NK-92 (cell line): ENCODE data around the gene SERF2.
"Not testable (repeated sequence)": the region's sequence is repeated elsewhere in the genome, so short reads cannot be mapped to it uniquely, and the experiment has no call there.

Experiments used
- DNase-seq: peaks from one replicate; lab custom pipeline; 2025; ENCODE audit not compliant: unreplicated experiment; lab: John Stamatoyannopoulos, UW

Gene SERF2

GRCh38 chr15:43793647-43794046 lies 1.5 kb downstream of the SERF2 start:
- no peak for DNase-seq

DNA sequence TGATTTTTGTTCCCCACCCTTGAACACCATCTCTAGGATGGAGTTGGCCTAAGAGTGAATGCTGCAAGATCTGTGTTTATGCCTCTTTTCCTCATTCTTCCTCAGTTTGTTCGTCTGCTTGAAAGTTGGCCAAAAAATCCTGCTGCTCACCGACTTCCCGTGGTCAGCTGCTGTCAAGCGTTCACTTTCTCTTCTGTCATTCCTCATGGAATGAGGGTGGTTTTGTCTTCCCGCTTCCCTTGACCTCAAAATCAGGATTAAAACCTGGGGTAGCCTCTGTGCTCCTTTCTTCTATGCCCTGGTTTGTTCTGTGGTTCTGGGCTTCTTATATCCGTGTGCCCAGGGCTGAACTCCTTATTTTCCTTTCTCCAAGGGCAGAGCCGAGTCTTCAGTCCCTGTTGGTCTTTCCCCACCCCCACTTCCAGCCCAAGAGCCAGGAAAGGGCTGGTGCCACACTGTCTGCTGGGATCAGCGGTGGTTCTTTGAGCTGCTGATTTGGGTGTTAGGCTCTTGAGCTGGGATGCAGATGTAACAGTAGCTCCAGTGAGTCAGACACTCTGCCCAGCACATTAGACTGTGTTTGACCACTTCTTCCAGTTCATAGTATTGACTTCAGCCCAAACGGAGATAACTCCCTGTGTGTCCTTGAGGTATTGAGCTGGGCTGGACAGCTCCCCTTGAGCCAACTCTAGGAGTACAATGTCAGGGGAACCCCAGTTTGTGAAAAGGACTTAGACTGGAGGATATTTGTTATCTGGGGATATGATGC lies 2.3 kb downstream of the SERF2 start:
- no peak for DNase-seq

DNA sequence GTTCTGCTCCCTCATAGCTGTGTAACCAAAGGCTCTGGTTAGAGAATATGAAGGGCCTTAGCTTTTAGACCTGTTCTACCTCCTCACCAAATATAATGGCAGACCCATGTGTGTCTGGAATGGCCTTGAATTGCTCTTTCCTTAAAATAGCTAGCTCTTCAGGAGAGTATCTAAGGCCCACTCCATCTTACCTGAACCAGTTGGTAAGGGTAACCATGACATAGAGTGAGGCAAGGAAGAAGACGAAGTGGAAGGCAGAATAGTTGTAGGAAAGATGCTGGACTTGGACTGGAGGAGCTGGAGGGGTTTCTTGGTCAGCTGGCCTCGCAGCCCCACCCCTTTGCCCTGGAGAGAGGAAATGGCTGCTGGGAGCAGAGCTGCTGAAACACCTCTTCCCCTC lies 3.1 kb downstream of the SERF2 start:
- no peak for DNase-seq

- no peak for DNase-seq
Observed at GRCh38 chr15:43795997-43796396, 3.9 kb downstream of the SERF2 start.

DNA sequence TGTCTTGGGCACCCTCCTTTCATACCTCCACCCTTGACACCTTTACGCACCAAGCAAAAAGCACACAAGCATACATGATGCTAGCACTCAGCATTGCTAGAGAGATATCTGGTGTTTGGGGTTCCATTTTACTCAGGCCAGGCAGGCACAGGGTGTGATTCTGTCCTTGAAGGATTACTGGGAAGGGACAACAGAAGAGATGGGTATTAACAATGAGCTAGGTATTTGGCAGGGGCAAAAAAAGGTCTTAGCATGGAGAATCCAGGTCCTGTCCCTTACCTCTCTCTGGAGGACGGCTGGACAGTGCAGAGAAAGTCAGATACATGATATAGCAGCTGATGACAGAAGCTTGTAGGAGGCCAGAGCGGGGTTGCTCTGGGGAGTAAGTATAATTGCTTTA lies 4.4 kb downstream of the SERF2 start:
- no peak for DNase-seq

DNA sequence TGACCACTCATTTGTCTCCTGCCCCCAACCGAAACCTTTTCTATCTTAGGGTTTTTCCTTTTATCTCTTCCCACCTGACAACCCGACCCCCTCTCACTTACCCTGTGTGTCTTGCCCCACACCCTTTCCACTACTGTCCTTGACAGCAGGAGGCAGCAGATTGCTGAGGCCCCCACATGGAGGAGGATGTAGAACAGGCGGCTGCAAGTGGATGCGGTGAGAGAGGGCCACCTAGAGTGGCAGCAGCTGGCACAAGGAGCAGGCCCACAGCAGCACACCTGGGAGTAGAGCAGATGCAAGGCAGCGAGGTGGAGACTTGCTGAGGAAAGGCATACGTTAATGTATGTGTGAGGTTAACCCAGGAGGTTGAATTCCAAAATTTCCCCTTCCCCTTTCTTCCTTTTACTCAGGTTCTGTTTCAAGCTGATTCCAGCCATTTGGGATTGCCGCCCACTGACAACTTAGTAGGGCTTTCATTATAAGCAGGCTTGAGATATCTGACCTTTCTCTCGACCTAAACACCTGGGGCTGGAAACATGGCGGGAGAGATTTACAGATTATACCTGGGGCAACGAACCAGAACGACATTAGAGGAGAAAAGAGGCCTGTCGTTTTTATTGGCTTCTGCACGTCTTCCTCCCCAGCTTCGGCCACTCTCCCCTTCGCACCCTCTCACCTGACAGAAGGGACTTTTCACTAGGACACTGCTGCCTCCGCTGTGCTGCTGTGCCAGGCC lies 7.3 kb downstream of the SERF2 start:
- DNase-seq: no peak

DNA sequence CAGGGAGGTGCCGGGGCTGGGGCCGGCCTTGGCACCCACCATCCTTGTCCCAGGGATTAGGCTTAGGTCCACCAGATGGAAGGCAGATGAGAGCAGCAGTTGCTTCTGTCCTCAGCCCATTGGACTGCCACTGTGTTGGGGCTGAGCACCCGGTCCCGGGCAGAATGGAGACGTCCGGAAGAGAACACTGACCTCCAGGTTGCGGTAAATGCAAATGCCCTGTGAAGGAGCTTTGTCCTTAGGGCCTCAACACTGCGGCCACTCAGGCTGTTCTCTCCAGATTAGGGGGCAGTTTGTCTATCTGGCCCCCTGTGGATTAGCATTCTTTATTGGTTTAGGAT lies 7.8 kb downstream of the SERF2 start, which contains the start of gene SERINC4:
TSS of gene SERINC4 (minus strand) at position 276 of the 341 bp plus-strand sequence. CDS start at position 42, 234 bp downstream.
- DNase-seq: no peak

GRCh38 chr15:43800286-43801141 lies 8.4 kb downstream of the SERF2 start, which contains the start of gene HYPK:
HYPK (plus strand) TSS chr15:43800599; CDS start chr15:43800623, 24 bp downstream.
- DNase-seq: peak; percentile 61

GRCh38 chr15:43802676-43803075 lies 10.6 kb downstream of the SERF2 start:
- DNase-seq: not testable (repeated sequence)

DNA sequence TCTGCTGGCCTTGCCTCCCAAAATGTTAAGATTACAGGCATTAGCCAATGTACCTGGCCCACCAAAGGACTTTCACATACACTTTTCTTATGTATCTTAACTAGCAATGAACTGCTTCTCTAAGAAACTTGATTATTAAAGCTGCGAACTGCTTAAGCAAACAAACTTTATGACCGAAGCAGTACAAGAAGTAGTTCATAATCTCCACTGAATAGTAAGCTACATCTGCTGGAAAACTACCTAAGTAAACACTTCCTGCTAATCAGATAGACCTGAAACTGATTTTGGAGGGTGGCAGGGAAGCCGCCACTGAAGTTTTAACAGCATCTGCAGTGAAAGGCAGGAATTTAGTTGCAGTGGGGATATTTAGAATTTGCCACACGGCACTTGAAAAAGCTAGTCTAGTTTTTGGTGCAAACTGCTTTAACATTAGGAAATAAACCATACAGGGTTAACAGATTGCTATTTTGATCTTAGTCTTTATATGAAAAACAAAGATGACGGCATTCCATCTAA lies 16.4 kb downstream of the SERF2 start:
- no peak for DNase-seq

DNA sequence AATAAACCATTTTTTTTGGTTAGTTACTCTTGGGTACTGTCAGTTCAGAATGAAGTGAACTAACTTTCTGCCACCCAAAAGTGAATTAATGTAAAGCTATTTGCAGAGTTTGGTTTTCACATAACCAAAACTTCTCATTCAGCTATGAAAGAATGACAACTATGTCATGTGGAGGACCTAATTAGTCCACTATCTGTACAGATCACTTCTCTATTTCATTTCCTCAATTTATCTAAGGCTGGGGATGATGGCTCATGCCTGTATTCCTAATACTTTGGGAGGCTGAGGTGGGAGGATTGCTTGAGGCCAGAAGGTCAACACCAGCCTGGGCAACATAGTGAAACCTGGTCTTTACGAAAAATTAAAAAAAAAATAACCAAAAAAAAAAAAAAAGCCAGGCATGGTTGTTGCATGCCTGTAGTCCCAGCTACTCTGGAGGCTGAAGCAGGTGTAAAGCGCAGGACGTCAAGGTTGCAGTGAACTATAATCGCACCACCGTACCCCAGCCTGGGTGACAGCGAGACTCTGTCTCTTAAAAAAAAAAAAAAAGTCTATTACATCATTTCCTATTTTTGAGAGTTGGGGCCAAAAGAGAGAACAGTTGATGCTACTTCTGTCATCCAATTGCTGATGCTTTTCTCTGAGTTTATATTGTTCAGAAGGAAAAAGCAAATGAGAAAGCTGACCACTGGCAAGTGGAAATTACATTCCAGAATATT lies 17.0 kb downstream of the SERF2 start:
- DNase-seq: no peak

- not testable (repeated sequence) for DNase-seq
Observed at GRCh38 chr15:43815064-43815463, 22.9 kb downstream of the SERF2 start.

DNA sequence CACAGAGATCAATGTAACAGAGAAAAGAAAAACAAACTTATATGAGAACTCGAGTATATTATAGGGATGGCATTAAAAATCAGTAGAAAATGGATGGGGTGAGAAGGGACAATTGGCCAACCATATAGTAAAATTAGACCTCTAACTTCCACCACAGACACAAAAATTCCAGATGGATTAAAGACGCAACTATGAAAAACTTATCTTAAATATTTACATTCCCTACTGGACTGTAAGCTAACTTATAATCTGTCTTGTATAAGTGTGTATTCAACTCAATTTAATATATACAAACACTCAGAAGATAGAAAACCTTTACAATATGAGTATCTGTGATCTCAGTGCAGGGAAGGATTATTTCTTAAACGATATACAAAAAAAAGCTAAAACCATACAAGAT lies 29.4 kb downstream of the SERF2 start:
- DNase-seq: no peak

DNA sequence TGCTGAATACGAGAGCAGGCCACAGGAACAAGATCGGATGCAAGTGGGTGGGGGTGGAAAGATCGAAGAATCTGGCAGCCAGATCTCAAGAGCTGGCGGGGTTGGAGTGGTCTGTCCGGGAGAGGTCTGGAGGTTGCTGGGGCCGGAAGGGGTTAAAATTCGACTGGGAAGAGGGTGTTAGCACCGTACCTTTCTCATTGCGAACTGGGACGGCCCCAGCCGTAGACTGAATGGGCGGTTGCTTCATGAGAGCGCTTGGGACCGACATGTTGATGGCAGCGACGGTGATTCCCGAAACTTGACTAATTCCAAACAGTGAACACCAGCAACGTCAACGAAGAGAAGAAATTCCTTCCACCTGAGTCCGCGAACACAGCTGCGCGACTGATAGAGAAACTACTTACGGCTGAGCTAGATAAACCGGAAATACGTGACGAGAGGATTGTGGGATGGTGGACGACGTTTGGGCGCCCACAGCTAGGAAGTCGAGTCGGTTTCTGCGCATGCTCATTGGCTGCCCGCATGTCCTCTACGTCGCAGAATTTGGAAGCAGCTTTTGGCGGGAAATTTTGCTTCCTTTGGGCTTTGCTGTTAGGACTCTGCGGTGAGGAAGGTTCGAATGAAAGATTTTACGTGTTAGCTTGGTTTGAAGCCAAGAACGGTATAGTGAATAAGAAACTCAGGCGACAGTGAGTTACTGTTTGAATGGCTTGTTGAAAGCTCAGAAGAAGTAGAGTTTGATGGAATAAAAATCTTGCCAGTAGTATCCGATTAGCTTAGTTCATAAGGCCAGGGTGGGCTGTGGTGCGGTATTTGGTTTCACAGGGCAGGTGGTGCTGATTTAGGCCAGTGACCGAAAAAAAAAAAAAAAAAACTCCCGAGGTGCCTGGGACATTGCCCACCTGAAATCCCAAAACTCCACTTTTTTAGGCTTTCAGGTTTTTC lies 32.5 kb downstream of the SERF2 start, which contains the start of gene MFAP1:
TSS of gene MFAP1 (minus strand) at position 389 of the 945 bp plus-strand sequence. CDS start at position 268, 121 bp downstream.
- DNase-seq: peak; percentile 77

GRCh38 chr15:43825305-43825704 lies 33.2 kb downstream of the SERF2 start:
- not testable (repeated sequence) for DNase-seq

GRCh38 chr15:43826029-43826507 lies 33.9 kb downstream of the SERF2 start:
- no peak for DNase-seq

DNA sequence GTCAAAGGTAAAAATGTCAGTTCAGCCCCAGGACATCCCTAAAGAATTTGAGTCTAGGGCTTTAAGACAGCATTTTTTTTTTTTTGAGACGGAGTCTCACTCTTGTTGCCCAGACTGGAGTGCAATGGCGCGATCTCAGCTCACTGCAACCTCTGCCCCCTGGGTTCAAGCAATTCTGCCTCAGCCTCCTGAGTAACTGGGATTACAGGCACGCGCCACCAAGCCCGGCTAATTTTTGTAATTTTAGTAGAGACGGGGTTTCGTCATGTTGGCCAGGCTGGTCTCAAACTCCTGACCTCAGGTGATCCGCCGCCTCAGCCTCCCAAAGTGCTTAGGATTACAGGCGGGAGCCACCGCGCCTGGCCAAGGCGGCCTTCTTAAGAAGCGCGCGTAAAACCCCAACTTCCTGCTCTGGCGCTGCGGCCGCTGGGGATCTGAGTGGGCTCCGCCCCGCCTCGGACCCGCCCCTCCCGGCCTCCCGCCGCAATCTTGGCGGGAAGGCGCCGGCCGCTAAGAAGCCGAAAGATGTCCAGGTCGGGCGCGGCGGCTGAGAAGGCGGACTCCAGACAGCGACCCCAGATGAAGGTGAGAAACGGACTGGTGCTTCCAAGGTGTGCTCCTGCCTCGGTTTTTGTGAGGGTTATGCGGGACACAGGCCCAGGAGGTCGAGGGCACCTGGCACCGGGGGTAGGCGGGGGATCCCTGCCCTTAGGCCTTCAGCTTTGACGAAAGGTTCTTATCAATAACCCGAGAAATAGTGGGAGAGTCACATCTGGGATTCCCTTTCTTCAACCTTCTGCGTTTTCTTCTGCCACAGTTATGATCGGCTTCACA lies 34.6 kb downstream of the SERF2 start, which contains the start of gene WDR76:
TSS of gene WDR76 (plus strand) at position 495 of the 834 bp plus-strand sequence. CDS start at position 526, 31 bp downstream.
- DNase-seq: no peak

- DNase-seq: no peak
Observed at GRCh38 chr15:43828061-43828657, 36.0 kb downstream of the SERF2 start.
